Measurements from ENCODE around the gene LRP11.
A peak's percentile ranks its signal among the peaks of the same experiment; 100 is the strongest.
"Not testable (repeated sequence)": the region's sequence is repeated elsewhere in the genome, so short reads cannot be mapped to it uniquely, and the experiment has no call there.

Gene LRP11

DNA sequence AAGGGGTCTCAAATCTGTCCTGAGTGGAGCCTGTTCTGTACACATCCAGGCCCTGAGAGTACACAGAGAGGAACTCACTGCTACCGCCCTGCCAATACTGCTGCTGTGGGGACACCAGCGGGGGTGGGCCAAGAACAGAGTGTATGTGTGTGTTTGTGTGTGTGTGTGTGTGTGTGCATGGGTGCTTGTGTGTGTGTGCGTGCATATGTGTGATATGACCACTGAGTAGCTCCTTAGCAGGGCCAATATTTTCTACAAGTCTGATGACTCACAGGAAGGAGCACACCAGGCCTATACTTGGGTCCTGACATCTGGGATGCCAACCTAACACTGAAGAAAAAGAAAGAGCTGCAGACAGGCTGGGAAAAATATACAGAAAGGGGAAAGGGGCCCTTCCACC lies 32.3 kb upstream of the LRP11 start:
- TF ChIP-seq SPI1 (IDR thresholded peaks at IDR 0.05; ENCODE audit: borderline replicate concordance, low read depth) = no peak
- TF ChIP-seq, protein P1, sequence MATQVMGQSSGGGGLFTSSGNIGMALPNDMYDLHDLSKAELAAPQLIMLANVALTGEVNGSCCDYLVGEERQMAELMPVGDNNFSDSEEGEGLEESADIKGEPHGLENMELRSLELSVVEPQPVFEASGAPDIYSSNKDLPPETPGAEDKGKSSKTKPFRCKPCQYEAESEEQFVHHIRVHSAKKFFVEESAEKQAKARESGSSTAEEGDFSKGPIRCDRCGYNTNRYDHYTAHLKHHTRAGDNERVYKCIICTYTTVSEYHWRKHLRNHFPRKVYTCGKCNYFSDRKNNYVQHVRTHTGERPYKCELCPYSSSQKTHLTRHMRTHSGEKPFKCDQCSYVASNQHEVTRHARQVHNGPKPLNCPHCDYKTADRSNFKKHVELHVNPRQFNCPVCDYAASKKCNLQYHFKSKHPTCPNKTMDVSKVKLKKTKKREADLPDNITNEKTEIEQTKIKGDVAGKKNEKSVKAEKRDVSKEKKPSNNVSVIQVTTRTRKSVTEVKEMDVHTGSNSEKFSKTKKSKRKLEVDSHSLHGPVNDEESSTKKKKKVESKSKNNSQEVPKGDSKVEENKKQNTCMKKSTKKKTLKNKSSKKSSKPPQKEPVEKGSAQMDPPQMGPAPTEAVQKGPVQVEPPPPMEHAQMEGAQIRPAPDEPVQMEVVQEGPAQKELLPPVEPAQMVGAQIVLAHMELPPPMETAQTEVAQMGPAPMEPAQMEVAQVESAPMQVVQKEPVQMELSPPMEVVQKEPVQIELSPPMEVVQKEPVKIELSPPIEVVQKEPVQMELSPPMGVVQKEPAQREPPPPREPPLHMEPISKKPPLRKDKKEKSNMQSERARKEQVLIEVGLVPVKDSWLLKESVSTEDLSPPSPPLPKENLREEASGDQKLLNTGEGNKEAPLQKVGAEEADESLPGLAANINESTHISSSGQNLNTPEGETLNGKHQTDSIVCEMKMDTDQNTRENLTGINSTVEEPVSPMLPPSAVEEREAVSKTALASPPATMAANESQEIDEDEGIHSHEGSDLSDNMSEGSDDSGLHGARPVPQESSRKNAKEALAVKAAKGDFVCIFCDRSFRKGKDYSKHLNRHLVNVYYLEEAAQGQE (IDR thresholded peaks at IDR 0.05; ENCODE audit: insufficient replicate concordance, low read depth) = no peak
- no peak for TF ChIP-seq GABPA (IDR thresholded peaks at IDR 0.05; ENCODE audit: low read depth)
- TF ChIP-seq, protein P2, sequence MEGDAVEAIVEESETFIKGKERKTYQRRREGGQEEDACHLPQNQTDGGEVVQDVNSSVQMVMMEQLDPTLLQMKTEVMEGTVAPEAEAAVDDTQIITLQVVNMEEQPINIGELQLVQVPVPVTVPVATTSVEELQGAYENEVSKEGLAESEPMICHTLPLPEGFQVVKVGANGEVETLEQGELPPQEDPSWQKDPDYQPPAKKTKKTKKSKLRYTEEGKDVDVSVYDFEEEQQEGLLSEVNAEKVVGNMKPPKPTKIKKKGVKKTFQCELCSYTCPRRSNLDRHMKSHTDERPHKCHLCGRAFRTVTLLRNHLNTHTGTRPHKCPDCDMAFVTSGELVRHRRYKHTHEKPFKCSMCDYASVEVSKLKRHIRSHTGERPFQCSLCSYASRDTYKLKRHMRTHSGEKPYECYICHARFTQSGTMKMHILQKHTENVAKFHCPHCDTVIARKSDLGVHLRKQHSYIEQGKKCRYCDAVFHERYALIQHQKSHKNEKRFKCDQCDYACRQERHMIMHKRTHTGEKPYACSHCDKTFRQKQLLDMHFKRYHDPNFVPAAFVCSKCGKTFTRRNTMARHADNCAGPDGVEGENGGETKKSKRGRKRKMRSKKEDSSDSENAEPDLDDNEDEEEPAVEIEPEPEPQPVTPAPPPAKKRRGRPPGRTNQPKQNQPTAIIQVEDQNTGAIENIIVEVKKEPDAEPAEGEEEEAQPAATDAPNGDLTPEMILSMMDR (IDR thresholded peaks at IDR 0.05; ENCODE audit: insufficient read depth, low read length) = no peak
- TF ChIP-seq POLR2AphosphoS5 (IDR thresholded peaks at IDR 0.05; ENCODE audit: low read depth) = no peak
- H3K4me3 ChIP-seq (replicated peaks; ENCODE audit: insufficient read depth, low read length) = no peak overlapping the region
- no peaks in the 10 kb centered on the region for H3K27me3 ChIP-seq (ENCODE audit: insufficient read depth, poor library complexity, severe bottlenecking)
- no peak for DNase-seq (ENCODE audit: low read depth in 1 of 2, low spot score in 1 of 2)
- no peak overlapping the region for H3K27ac ChIP-seq (replicated peaks)

DNA sequence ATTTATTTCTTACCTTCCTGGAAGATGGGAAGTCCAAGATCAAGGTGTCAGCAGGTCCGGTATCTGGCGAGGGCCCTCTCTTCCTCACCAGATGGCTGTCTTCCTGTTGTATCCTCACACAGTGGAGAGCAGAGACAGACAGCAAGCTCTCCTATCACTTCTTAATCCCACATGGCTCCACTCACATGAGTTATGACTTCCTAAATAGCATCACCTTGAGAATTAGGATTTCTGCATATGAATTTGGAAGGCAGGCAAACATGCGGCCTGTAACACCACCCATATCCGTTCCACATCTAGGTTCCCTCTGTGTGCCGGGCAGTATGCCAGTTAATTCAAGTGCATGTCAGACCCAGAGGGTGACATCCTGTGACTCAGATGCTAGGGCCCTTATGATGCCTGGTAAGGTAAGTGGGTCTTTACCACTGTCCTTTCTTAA lies 31.7 kb upstream of the LRP11 start:
- no peak overlapping the region for H3K4me3 ChIP-seq (replicated peaks; ENCODE audit: insufficient read depth, low read length)
- TF ChIP-seq, protein P2 (IDR thresholded peaks at IDR 0.05; ENCODE audit: insufficient read depth, low read length) = no peak
- TF ChIP-seq, protein P1 (IDR thresholded peaks at IDR 0.05; ENCODE audit: insufficient replicate concordance, low read depth) = no peak
- TF ChIP-seq SPI1 (IDR thresholded peaks at IDR 0.05; ENCODE audit: borderline replicate concordance, low read depth) (no peak), GABPA (IDR thresholded peaks at IDR 0.05; ENCODE audit: low read depth) (no peak), POLR2AphosphoS5 (IDR thresholded peaks at IDR 0.05; ENCODE audit: low read depth) (no peak)
- H3K27ac ChIP-seq (replicated peaks) = no peak overlapping the region
- DNase-seq (ENCODE audit: low read depth in 1 of 2, low spot score in 1 of 2) = peak in 1 of 2 experiments; percentile 15
- H3K27me3 ChIP-seq (ENCODE audit: insufficient read depth, poor library complexity, severe bottlenecking) = no peaks in the 10 kb centered on the region

DNA sequence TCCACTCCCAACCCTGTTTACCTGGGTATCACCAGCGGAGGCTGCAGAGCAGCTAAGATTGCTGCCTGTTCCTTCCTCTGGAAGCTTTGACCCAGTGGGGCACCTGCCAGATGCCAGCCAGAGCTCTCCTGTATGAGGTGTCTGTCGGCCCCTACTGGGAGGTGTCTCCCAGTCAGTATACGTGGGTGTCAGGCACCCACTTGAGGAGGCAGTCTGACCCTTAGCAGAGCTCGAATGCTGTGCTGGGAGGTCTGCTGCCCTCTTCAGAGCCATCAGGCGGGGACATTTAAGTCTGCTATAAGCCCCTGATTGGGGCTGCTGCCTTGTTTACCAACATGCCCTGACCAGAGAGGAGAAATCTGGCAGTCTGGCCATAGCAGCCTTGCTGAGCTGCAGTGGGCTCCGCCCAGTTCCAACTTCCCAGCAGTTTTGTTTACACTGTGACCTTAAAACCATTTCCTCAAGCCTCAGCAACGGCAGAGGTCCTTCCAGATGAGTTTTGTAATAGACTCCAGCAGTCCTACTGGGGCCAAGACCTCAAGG lies 31.0 kb upstream of the LRP11 start:
- H3K4me3 ChIP-seq (replicated peaks; ENCODE audit: insufficient read depth, low read length) = no peak overlapping the region
- TF ChIP-seq GABPA (IDR thresholded peaks at IDR 0.05; ENCODE audit: low read depth) (no peak), SPI1 (IDR thresholded peaks at IDR 0.05; ENCODE audit: borderline replicate concordance, low read depth) (no peak), POLR2AphosphoS5 (IDR thresholded peaks at IDR 0.05; ENCODE audit: low read depth) (no peak)
- TF ChIP-seq, protein P2 (IDR thresholded peaks at IDR 0.05; ENCODE audit: insufficient read depth, low read length) = no peak
- TF ChIP-seq, protein P1 (IDR thresholded peaks at IDR 0.05; ENCODE audit: insufficient replicate concordance, low read depth) = no peak
- no peaks in the 10 kb centered on the region for H3K27me3 ChIP-seq (ENCODE audit: insufficient read depth, poor library complexity, severe bottlenecking)
- DNase-seq (ENCODE audit: low read depth in 1 of 2, low spot score in 1 of 2) = no peak
- no peak overlapping the region for H3K27ac ChIP-seq (replicated peaks)

DNA sequence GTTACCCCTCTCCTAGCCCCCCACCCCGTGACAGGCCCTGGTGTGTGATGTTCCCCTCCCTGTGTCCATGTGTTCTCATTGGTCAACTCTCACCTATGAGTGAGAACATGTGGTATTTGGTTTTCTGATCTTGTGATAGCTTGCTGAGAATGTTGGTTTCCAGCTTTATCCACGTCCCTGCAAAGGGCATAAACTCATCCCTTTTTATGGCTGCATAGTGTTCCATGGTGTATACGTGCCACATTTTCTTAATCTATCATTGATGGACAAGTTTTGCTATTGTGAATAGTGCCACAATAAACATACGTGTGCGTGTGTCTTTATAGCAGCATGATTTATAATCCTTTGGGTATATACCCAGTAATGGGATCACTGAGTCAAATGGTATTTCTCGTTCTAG lies 27.7 kb upstream of the LRP11 start:
- DNase-seq (ENCODE audit: low read depth in 1 of 2, low spot score in 1 of 2); H3K27ac ChIP-seq (replicated peaks); H3K4me3 ChIP-seq (replicated peaks; ENCODE audit: insufficient read depth, low read length); H3K27me3 ChIP-seq (ENCODE audit: insufficient read depth, poor library complexity, severe bottlenecking): not testable (repeated sequence)

Measured in HL-60 (cell line).